Liver (tissue), 3 donors: ENCODE results near the gene CTXND2.

Experiments used
- CTCF ChIP-seq: fragments of 150-350 bp; IDR thresholded peaks from 2 replicates; pipeline ENCODE4 v1.5.1; 2017; ENCODE audit warnings: improper control_type of control experiment, low read depth, low read length; ENCODE audit not compliant: missing input control
- JUND ChIP-seq, 2 donors: IDR thresholded peaks; 2 replicates each; pipeline ENCODE4 v1.6.1; 2016; ENCODE audit warnings: antibody characterized with exemption in 2 of 2
- YY1 ChIP-seq: IDR thresholded peaks from 2 replicates; pipeline ENCODE4 v1.6.1; 2016; ENCODE audit warnings: antibody characterized with exemption, mild to moderate bottlenecking
- donor health status: healthy.
- donor health status: healthy.

- no peak for TF ChIP-seq JUND (IDR thresholded peaks at IDR 0.05)
- no peak for TF ChIP-seq CTCF
- TF ChIP-seq YY1 = no peak
These were observed 8.7 kb downstream of the CTXND2 start for GRCh38 chr1:150895618-150896017.
